NB4 (cell line): ENCODE results near the gene SART3.

Source experiments
- MYC ChIP-seq: IDR thresholded peaks from 2 replicates; pipeline ENCODE4 v1.6.1; 2011; ENCODE audit warnings: low read depth, low read length
- POLR2A ChIP-seq: IDR thresholded peaks from 2 replicates; pipeline ENCODE4 v1.6.1; 2011; ENCODE audit warnings: mild to moderate bottlenecking; ENCODE audit not compliant: insufficient read length; ENCODE audit errors: extremely low read depth
- TF ChIP-seq, protein P1 (sequence below): IDR thresholded peaks from one replicate; pipeline ENCODE4 v1.5.1; 2012; ENCODE audit warnings: low read depth, low read length
- TF ChIP-seq, protein P2 (sequence below): IDR thresholded peaks from 2 replicates; pipeline ENCODE4 v1.6.1; 2011; ENCODE audit warnings: low read depth, low read length

DNA sequence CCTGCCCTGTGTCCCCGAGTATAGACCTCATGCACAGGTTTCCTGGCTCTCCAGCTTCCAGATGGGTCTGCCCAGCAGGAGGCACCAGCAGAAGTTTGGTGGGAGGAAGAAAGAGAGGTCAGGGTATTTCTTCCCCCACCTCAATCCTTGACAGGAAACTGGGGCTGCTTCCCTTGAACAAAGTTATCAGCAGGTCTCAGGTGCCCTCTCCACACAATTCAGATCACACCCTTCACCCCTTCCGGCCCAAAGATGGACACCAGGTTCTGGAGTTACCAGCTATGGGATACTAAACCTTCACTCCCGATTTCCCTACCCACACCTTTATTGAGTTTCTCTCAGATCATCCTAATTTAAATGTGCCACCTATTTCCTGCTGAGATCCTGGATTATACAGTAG, 1.2 kb downstream of the SART3 start:
- TF ChIP-seq, protein P1, sequence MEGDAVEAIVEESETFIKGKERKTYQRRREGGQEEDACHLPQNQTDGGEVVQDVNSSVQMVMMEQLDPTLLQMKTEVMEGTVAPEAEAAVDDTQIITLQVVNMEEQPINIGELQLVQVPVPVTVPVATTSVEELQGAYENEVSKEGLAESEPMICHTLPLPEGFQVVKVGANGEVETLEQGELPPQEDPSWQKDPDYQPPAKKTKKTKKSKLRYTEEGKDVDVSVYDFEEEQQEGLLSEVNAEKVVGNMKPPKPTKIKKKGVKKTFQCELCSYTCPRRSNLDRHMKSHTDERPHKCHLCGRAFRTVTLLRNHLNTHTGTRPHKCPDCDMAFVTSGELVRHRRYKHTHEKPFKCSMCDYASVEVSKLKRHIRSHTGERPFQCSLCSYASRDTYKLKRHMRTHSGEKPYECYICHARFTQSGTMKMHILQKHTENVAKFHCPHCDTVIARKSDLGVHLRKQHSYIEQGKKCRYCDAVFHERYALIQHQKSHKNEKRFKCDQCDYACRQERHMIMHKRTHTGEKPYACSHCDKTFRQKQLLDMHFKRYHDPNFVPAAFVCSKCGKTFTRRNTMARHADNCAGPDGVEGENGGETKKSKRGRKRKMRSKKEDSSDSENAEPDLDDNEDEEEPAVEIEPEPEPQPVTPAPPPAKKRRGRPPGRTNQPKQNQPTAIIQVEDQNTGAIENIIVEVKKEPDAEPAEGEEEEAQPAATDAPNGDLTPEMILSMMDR: no peak
- TF ChIP-seq POLR2A (no peak), MYC (no peak)
- TF ChIP-seq, protein P2, sequence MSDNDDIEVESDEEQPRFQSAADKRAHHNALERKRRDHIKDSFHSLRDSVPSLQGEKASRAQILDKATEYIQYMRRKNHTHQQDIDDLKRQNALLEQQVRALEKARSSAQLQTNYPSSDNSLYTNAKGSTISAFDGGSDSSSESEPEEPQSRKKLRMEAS: no peak
